K562 (cell line): ENCODE data around the gene COP1. TPM values are rescaled to one million over a fixed set of nuclear protein-coding genes. Genes with fewer than 3 reads are reported as not detected.
A peak's percentile ranks its signal among the peaks of the same experiment; 100 is the strongest.

Experiments used
- ATAC-seq: fragments of 200-7000 bp; cut with Tn5 transposase; 3 replicates; pipeline ENCODE4 v1.9.1; 2020; ENCODE audit warnings: moderate library complexity
- BruUV-seq: library from RNA; stranded (reverse); fragments of 400-500 nt; replicated peaks from 2 replicates; lab custom pipeline; 2021; lab: Mats Ljungman, UMichigan
- CTCF ChIA-PET: fragments of 300-600 bp; formaldehyde crosslinking; extraction: SDS; loops from one replicate; lab custom pipeline; 2021; ENCODE audit warnings: low intra/inter-chr PET ratio; lab: Yijun Ruan, JAX
- POLR2A ChIA-PET: fragments of 300-600, 350-650 bp; sonication (Branson Sonifier 250); formaldehyde crosslinking; extraction: SDS; loops from one replicate; lab custom pipeline; 2021; ENCODE audit warnings: antibody characterized with exemption, inconsistent platforms; lab: Yijun Ruan, JAX
- DNase-seq, 4 experiments: peaks; one replicate each; pipeline versions ENCODE4 v3.0.0 to v3.0.0-alpha.2; 2011 to 2018; ENCODE audit warnings: low spot score in 3 of 4, mixed read lengths in 3 of 4; ENCODE audit errors: extremely low read depth in 1 of 4
- FAIRE-seq: peaks from 2 replicates; lab custom pipeline; 2011; peaks lifted over from hg19 to GRCh38; lab: Jason Lieb, UNC
- H2AFZ ChIP-seq: 2 replicates; pipeline ENCODE4 v1.6.0; 2011; ENCODE audit warnings: low read depth, low read length, control low read depth, inconsistent platforms
- H3K27ac ChIP-seq: fragments of 200-600 bp; 3 replicates; pipeline ENCODE4 v1.8.0; 2011; ENCODE audit warnings: low read depth, mild to moderate bottlenecking, control low read depth, inconsistent platforms, low read length, moderate library complexity, mixed read lengths; ENCODE audit errors: extremely low read depth
- H3K27me3 ChIP-seq, 2 experiments: fragments of 300-600 bp in 1 of 2; 2 replicates in 1 of 2; 3 replicates in 1 of 2; pipeline versions ENCODE4 v1.6.0 to v1.8.0; 2011; ENCODE audit warnings: inconsistent platforms in 2 of 2, low read length in 2 of 2, mild to moderate bottlenecking in 1 of 2, mixed read lengths in 1 of 2, moderate library complexity in 1 of 2; ENCODE audit not compliant: control insufficient read depth in 2 of 2, insufficient read depth in 2 of 2
- H3K36me3 ChIP-seq: fragments of 300-600 bp; 3 replicates; pipeline ENCODE4 v1.8.0; 2011; ENCODE audit warnings: mild to moderate bottlenecking, low read length, inconsistent platforms; ENCODE audit not compliant: control insufficient read depth, insufficient read depth
- H3K4me1 ChIP-seq, 2 experiments: fragments of 200-600 bp in 1 of 2; replicated peaks in 1 of 2; 2 replicates in 1 of 2; 3 replicates in 1 of 2; pipeline versions ENCODE4 v1.5.1 to v1.8.0; 2011; ENCODE audit warnings: inconsistent platforms in 2 of 2, low read length in 2 of 2, mild to moderate bottlenecking in 1 of 2, mixed read lengths in 1 of 2, moderate library complexity in 1 of 2; ENCODE audit not compliant: control insufficient read depth in 2 of 2, insufficient read depth in 2 of 2
- H3K4me2 ChIP-seq: 2 replicates; pipeline ENCODE4 v1.6.1; 2011; ENCODE audit warnings: low read length, control low read depth, inconsistent platforms, mixed read lengths; ENCODE audit not compliant: insufficient read depth
- H3K4me3 ChIP-seq: fragments of 200-600 bp; sonication (generic), shearing (Covaris generic); 2 replicates; pipeline ENCODE4 v1.5.1; 2016; ENCODE audit warnings: control low read depth, inconsistent platforms
- H3K79me2 ChIP-seq: fragments of 200-600 bp; 3 replicates; pipeline ENCODE4 v1.8.0; 2011; ENCODE audit warnings: low read length, inconsistent platforms; ENCODE audit not compliant: control insufficient read depth, insufficient read depth
- H3K9ac ChIP-seq, 2 experiments: 2 replicates each; pipeline versions ENCODE4 v1.6.0 to v1.6.1; 2011; ENCODE audit warnings: low read depth in 2 of 2, low read length in 2 of 2, control low read depth in 1 of 2, inconsistent platforms in 1 of 2, mild to moderate bottlenecking in 1 of 2, mixed read lengths in 1 of 2; ENCODE audit not compliant: insufficient read depth in 1 of 2
- H3K9me1 ChIP-seq: one replicate; pipeline ENCODE4 v1.6.0; 2011; ENCODE audit warnings: inconsistent platforms, mild to moderate bottlenecking, low read length, moderate library complexity; ENCODE audit not compliant: control insufficient read depth, insufficient read depth
- H3K9me3 ChIP-seq: replicated peaks from 2 replicates; pipeline ENCODE4 v1.5.1; 2011; ENCODE audit warnings: low read depth, low read length, inconsistent platforms; ENCODE audit not compliant: control insufficient read depth, insufficient read depth
- H4K20me1 ChIP-seq: replicated peaks from 2 replicates; pipeline ENCODE4 v1.6.1; 2011; ENCODE audit warnings: low read length, inconsistent platforms, mixed read lengths; ENCODE audit not compliant: control insufficient read depth, insufficient read depth
- C11orf30 ChIP-seq: fragments of 450-650 bp; IDR thresholded peaks from 2 replicates; pipeline ENCODE4 v1.6.1; 2016; ENCODE audit warnings: low read depth, mild to moderate bottlenecking
- COPS2 ChIP-seq: fragments of 450-650 bp; conservative IDR thresholded peaks from 2 replicates; pipeline ENCODE4 v1.6.1; 2016; ENCODE audit warnings: mild to moderate bottlenecking, moderate library complexity
- ESRRA ChIP-seq: fragments of 450-650 bp; IDR thresholded peaks from 2 replicates; pipeline ENCODE4 v1.6.1; 2014; ENCODE audit warnings: low read depth, mild to moderate bottlenecking, moderate library complexity, borderline replicate concordance
- HCFC1 ChIP-seq: IDR thresholded peaks from 2 replicates; pipeline ENCODE4 v1.6.1; 2012; ENCODE audit warnings: low read depth, low read length, improper control_type of control experiment
- HMG20A ChIP-seq: fragments of 450-650 bp; formaldehyde crosslinking; conservative IDR thresholded peaks from 2 replicates; pipeline ENCODE4 v1.4.0; 2020; ENCODE audit warnings: mild to moderate bottlenecking, mixed read lengths
- KLF10 ChIP-seq: fragments of 250-450 bp; sonication (Bioruptor Pico); IDR thresholded peaks from 2 replicates; pipeline ENCODE4 v1.6.1; 2021; ENCODE audit warnings: matching md5 sums
- KLF16 ChIP-seq: IDR thresholded peaks from 2 replicates; pipeline ENCODE4 v1.6.1; 2016; ENCODE audit warnings: antibody characterized with exemption
- MTA1 ChIP-seq: fragments of 450-650 bp; IDR thresholded peaks from 2 replicates; pipeline ENCODE4 v1.6.1; 2017; ENCODE audit warnings: borderline replicate concordance
- NR1H2 ChIP-seq: sonication (generic); formaldehyde crosslinking; IDR thresholded peaks from 2 replicates; pipeline ENCODE4 v1.4.0; 2020; ENCODE audit warnings: mild to moderate bottlenecking, missing genetic modification reagents
- NRF1 ChIP-seq, 2 experiments: fragments of 450-650 bp; IDR thresholded peaks in 1 of 2; conservative IDR thresholded peaks in 1 of 2; 2 replicates each; pipeline ENCODE4 v1.6.1; 2014; ENCODE audit warnings: mild to moderate bottlenecking in 2 of 2
- U2AF2 ChIP-seq: fragments of 200-400 bp; formaldehyde crosslinking; optimal IDR thresholded peaks from 2 replicates; pipeline ENCODE3; 2017; ENCODE audit warnings: low read depth, mild to moderate bottlenecking, low read length
- ZFP1 ChIP-seq: fragments of 450-650 bp; formaldehyde crosslinking; IDR thresholded peaks from 2 replicates; pipeline ENCODE4 v1.4.0; 2020; ENCODE audit warnings: mild to moderate bottlenecking, mixed read lengths
- ZNF316 ChIP-seq: fragments of 450-650 bp; IDR thresholded peaks from 2 replicates; pipeline ENCODE4 v1.6.1; 2016
- ZNF57 ChIP-seq: fragments of 450-650 bp; formaldehyde crosslinking; IDR thresholded peaks from 2 replicates; pipeline ENCODE4 v1.4.0; 2020; ENCODE audit warnings: mild to moderate bottlenecking, moderate library complexity
- ZNF76 ChIP-seq: fragments of 250-450 bp; sonication (Bioruptor Pico); IDR thresholded peaks from 2 replicates; pipeline ENCODE4 v1.4.0; 2020; ENCODE audit warnings: mild to moderate bottlenecking, moderate library complexity, borderline replicate concordance
- ZNF764 ChIP-seq: fragments of 250-450 bp; sonication (Bioruptor Pico); IDR thresholded peaks from 2 replicates; pipeline ENCODE4 v1.4.0; 2020; ENCODE audit warnings: low read depth, mild to moderate bottlenecking, moderate library complexity
- WGBS: fragments of 100-300 bp; shearing (Covaris generic); methylation state at CpG from one replicate; pipeline ENCODE4 v1.1.6; 2016; ENCODE audit warnings: low coverage, mixed read lengths; ENCODE audit not compliant: insufficient coverage; ENCODE audit errors: missing lambda C conversion rate; 5-methylcytosine and 5-hydroxymethylcytosine counted together
- in situ Hi-C: fragments of 300-500 bp; cut with MboI; formaldehyde crosslinking; loops from 4 replicates; pipeline ENCODE4 v1.15.0; 2018; ENCODE audit warnings: inconsistent platforms, mixed read lengths
- intact Hi-C: fragments of 100-400 bp; cut with micrococcal nuclease; formaldehyde crosslinking; loops from 2 replicates; pipeline ENCODE4 v1.14.2; 2022
- polyA plus RNA-seq, 8 experiments: library from polyadenylated mRNA; depleted of rRNA in 4 of 8; stranded (reverse) in 5 of 8; unstranded in 3 of 8; fragments of >200 nt; fragmentation: Nextera tagmentation in 2 of 8; fragmentation: Illumina TruSeq in 1 of 8; extraction: Ambion mirVana in 2 of 8; extraction: Trizol in 1 of 8; gene quantifications; 2 replicates each; pipeline versions ENCODE4 v1.2.1 to v1.2.3, GENCODE V29; 2011 to 2014; ENCODE audit warnings: inconsistent platforms in 1 of 8, missing spikeins in 1 of 8
- total RNA-seq, 7 experiments: library from RNA; depleted of rRNA in 6 of 7; stranded (reverse); fragments of >200 nt in 6 of 7; fragmentation: Illumina TruSeq in 2 of 7; extraction: Trizol in 2 of 7; gene quantifications; 2 replicates each; pipeline versions ENCODE4 v1.2.1 to v1.2.3, GENCODE V29; 2011 to 2021; ENCODE audit warnings: low replicate concordance in 1 of 7
- TF ChIP-seq, protein P1 (sequence below): fragments of 450-650 bp; formaldehyde crosslinking; IDR thresholded peaks from 2 replicates; pipeline ENCODE4 v1.4.0; 2022; ENCODE audit warnings: missing genetic modification characterization
- TF ChIP-seq, protein P2 (sequence below): fragments of 450-650 bp; formaldehyde crosslinking; IDR thresholded peaks from 2 replicates; pipeline ENCODE4 v1.4.0; 2020; ENCODE audit warnings: mild to moderate bottlenecking, moderate library complexity

Gene COP1
- total and polyA plus RNA-seq, 9 of the 15 experiments (the other 6 are each of a cell fraction or from before 2014, with no cell fraction given), result 25.8 to 77.7 (median 58.6) TPM

DNA sequence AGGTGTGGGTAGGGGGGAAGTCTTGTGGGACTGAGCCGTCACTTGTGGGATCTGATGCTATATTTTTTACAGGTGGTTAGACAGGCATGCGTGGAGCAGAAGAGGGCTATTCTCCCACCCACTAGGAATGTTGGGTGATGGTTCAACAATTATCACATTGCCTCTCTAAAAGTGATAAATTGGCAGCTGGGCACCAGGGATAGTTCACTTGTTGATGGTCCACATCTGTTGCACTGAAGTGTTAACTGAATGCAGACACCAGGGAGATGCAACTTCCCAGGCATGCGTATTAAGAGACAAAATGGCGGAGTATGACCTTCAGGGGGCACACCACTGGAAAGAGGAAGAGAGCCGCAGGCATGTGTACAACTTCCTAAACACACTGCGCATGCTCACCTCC, 270.4 kb downstream of the COP1 start:
- H3K27ac ChIP-seq, result no peak overlapping the region

DNA sequence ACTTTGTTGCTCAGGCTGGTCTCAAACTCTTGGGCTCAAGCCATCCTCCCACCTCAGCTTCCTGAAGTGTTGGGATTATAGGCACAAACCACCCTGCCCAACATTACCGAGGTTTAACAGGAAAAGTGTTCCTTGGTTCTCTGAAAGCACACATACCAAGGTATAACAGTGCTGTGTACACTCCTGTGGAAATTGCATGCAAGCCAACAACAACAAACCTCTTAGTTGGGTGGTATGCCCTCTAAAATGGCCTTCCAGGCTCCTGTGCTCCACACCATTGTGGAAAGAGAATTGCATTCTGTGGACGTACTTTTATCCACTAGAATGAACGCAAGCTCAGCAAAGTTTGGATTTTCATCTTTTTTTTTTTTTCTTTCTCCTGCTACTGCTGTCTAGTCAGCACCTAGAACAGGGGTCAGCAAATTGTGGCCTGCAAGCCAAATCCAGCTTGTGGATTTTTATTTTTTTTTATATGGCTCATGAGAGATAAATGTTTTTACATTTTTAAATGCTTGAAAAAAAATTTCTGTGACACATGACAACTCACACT, 271.4 kb downstream of the COP1 start:
- FAIRE-seq, result peak; percentile 55
- TF ChIP-seq KLF10 (CRISPR knock-in tag) (no peak), MTA1 (no peak), ZNF764 (CRISPR knock-in tag) (no peak), ZNF316 (peak; percentile 60; the same call in 1 of the 2 replicates), KLF16 (no peak), HCFC1 (no peak), ZNF76 (CRISPR knock-in tag) (no peak), COPS2 (no peak), C11orf30 (peak; percentile 9; the same call in 1 of the 2 replicates), HMG20A (CRISPR knock-in tag) (no peak), NR1H2 (no peak)
- TF ChIP-seq, protein P1, sequence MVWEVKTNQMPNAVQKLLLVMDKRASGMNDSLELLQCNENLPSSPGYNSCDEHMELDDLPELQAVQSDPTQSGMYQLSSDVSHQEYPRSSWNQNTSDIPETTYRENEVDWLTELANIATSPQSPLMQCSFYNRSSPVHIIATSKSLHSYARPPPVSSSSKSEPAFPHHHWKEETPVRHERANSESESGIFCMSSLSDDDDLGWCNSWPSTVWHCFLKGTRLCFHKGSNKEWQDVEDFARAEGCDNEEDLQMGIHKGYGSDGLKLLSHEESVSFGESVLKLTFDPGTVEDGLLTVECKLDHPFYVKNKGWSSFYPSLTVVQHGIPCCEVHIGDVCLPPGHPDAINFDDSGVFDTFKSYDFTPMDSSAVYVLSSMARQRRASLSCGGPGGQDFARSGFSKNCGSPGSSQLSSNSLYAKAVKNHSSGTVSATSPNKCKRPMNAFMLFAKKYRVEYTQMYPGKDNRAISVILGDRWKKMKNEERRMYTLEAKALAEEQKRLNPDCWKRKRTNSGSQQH, result no peak
- TF ChIP-seq, protein P2, sequence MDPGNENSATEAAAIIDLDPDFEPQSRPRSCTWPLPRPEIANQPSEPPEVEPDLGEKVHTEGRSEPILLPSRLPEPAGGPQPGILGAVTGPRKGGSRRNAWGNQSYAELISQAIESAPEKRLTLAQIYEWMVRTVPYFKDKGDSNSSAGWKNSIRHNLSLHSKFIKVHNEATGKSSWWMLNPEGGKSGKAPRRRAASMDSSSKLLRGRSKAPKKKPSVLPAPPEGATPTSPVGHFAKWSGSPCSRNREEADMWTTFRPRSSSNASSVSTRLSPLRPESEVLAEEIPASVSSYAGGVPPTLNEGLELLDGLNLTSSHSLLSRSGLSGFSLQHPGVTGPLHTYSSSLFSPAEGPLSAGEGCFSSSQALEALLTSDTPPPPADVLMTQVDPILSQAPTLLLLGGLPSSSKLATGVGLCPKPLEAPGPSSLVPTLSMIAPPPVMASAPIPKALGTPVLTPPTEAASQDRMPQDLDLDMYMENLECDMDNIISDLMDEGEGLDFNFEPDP (CRISPR knock-in tag), result no peak

More for the DNA sequence above, 270.4 kb downstream of the COP1 start:
- in situ Hi-C loops, result no loop called here
- FAIRE-seq (no peak), ATAC-seq (peak; percentile 44), DNase-seq (no peak)
- H3K27me3 ChIP-seq, result no peaks in the 10 kb centered on the region
- H3K9me1 ChIP-seq, result no peaks in the 10 kb centered on the region
- no peak overlapping the region for H3K4me3 ChIP-seq
- BruUV-seq, result no TSS peak
- H2AFZ ChIP-seq, result no peak overlapping the region
- no peaks in the 10 kb centered on the region for H3K9me3 ChIP-seq
- POLR2A ChIA-PET, result no interaction called here
- H3K79me2 ChIP-seq, result no peaks in the 10 kb centered on the region
- intact Hi-C loops, result no loop called here
- WGBS, result 85% methylated on average over 6 of the region's 6 CpGs
- H3K36me3 ChIP-seq, result peaks cover 9% of the 10 kb centered on the region; the same call in 2 of the 3 replicates
- TF ChIP-seq U2AF2, result no peak
- peak; percentile 49; the same call in 1 of the 2 replicates for TF ChIP-seq ESRRA
- 0 out of 4 replicates have a peak, but pooled peaks of 1 of the 2 experiments have one; percentile 23 for TF ChIP-seq NRF1 (conservative IDR thresholded peaks at IDR 0.05 in 1 of 2, IDR thresholded peaks at IDR 0.05 in 1 of 2)
- TF ChIP-seq ZFP1, result no peak
- TF ChIP-seq ZNF57 (CRISPR knock-in tag), result no peak
- H3K9ac ChIP-seq, result no peak overlapping the region
- CTCF ChIA-PET, result no interaction called here
- no peaks in the 10 kb centered on the region for H3K4me1 ChIP-seq
- H4K20me1 ChIP-seq, result no peaks in the 10 kb centered on the region
- H3K4me2 ChIP-seq, result no peak overlapping the region

More for the DNA sequence above, 271.4 kb downstream of the COP1 start:
- Histone ChIP-seq H3K9me1 (no peaks in the 10 kb centered on the region), H3K4me2 (no peak overlapping the region), H3K27me3 (no peaks in the 10 kb centered on the region), H3K9ac (no peak overlapping the region), H3K79me2 (no peaks in the 10 kb centered on the region), H3K27ac (no peak overlapping the region), H3K36me3 (peaks cover 9% of the 10 kb centered on the region; the same call in 2 of the 3 replicates), H3K9me3 (no peaks in the 10 kb centered on the region), H3K4me1 (no peaks in the 10 kb centered on the region), H4K20me1 (no peaks in the 10 kb centered on the region), H2AFZ (no peak overlapping the region), H3K4me3 (no peak overlapping the region)
- ATAC-seq (no peak), DNase-seq (no peak)
- ChIA-PET POLR2A (interaction anchor here (0.7 kb wide), 2 partner anchors 212 to 805 kb away, joined by 4 to 7 read pairs; no protein-coding TSS in a partner anchor), CTCF (no interaction called here)
- in situ Hi-C loops (no loop called here), intact Hi-C loops (no loop called here)
- BruUV-seq, result no TSS peak
- WGBS, result 51% methylated on average over 3 of the region's 3 CpGs
